Stimulated activated naive CD8-positive, alpha-beta T cell treated with anti-CD3 and anti-CD28 coated beads, Interleukin-15, Interleukin-2, amounts not matched to agents 100 ng/mL and 50 ng/mL, for 24 hours (primary cell): Measurements from ENCODE around the gene DHRSX.
"Not testable (repeated sequence)": the region's sequence is repeated elsewhere in the genome, so short reads cannot be mapped to it uniquely, and the experiment has no call there.

Source experiments
- H3K27ac Mint-ChIP-seq: one replicate; pipeline ENCODE4 v1.8.0; 2021; ENCODE audit warnings: mild to moderate bottlenecking, mixed read lengths
- H3K27me3 Mint-ChIP-seq: one replicate; pipeline ENCODE4 v1.8.0; 2021; ENCODE audit warnings: mixed read lengths
- H3K36me3 Mint-ChIP-seq: one replicate; pipeline ENCODE4 v1.8.0; 2021; ENCODE audit warnings: low read depth, mixed read lengths
- H3K4me1 Mint-ChIP-seq: one replicate; pipeline ENCODE4 v1.8.0; 2021; ENCODE audit warnings: low read depth, mixed read lengths
- H3K4me3 Mint-ChIP-seq: one replicate; pipeline ENCODE4 v1.8.0; 2021; ENCODE audit warnings: mild to moderate bottlenecking, mixed read lengths
- H3K9me3 Mint-ChIP-seq: one replicate; pipeline ENCODE4 v1.8.0; 2021; ENCODE audit warnings: mixed read lengths

Gene DHRSX

GRCh38 chrX:2507904-2508627 lies 7.3 kb upstream of the DHRSX start:
- Mint-ChIP-seq H3K4me1 (no peaks in the 10 kb centered on the region), H3K27me3 (peaks cover 3% of the 10 kb centered on the region), H3K4me3 (no peak overlapping the region), H3K27ac (no peak overlapping the region), H3K9me3 (no peaks in the 10 kb centered on the region), H3K36me3 (no peaks in the 10 kb centered on the region)

DNA sequence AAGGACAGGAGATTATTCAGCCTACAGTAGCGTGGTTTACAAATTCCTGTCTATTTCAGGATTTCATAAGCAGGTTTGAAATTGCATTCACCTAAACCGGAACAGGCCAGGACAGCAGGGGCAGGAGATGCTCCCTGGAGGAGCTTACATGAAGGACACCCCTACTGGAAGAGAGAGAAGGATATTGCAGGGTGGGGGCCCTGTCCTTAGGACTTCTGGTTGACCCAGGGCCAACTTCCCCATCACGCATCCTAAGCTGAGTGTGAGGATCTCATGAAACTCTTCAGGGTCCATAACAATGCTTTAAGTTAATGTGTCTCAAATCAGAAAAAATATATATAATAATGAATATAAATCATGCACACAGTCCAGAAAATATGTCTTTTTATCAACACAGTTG lies 6.4 kb upstream of the DHRSX start:
- no peaks in the 10 kb centered on the region for H3K4me1 Mint-ChIP-seq
- no peak overlapping the region for H3K4me3 Mint-ChIP-seq
- H3K27me3 Mint-ChIP-seq = peaks cover 3% of the 10 kb centered on the region
- no peak overlapping the region for H3K27ac Mint-ChIP-seq
- H3K9me3 Mint-ChIP-seq = no peaks in the 10 kb centered on the region
- no peaks in the 10 kb centered on the region for H3K36me3 Mint-ChIP-seq

- not testable (repeated sequence) for H3K36me3 Mint-ChIP-seq, H3K27me3 Mint-ChIP-seq, H3K9me3 Mint-ChIP-seq, H3K4me3 Mint-ChIP-seq, H3K27ac Mint-ChIP-seq, H3K4me1 Mint-ChIP-seq
Observed at GRCh38 chrX:2505341-2505740, 4.6 kb upstream of the DHRSX start.

- no peaks in the 10 kb centered on the region for H3K9me3 Mint-ChIP-seq
- H3K4me3 Mint-ChIP-seq = no peak overlapping the region
- peaks cover under 1% of the 10 kb centered on the region for H3K4me1 Mint-ChIP-seq
- H3K36me3 Mint-ChIP-seq = no peaks in the 10 kb centered on the region
- H3K27ac Mint-ChIP-seq = no peak overlapping the region
- H3K27me3 Mint-ChIP-seq = peaks cover 3% of the 10 kb centered on the region
Observed at GRCh38 chrX:2504706-2505332, 4.0 kb upstream of the DHRSX start.

GRCh38 chrX:2503591-2504500 lies 3.1 kb upstream of the DHRSX start:
- H3K36me3 Mint-ChIP-seq = peaks cover under 1% of the 10 kb centered on the region
- no peaks in the 10 kb centered on the region for H3K9me3 Mint-ChIP-seq
- H3K4me3 Mint-ChIP-seq = no peak overlapping the region
- peaks cover 2% of the 10 kb centered on the region for H3K27me3 Mint-ChIP-seq
- no peak overlapping the region for H3K27ac Mint-ChIP-seq
- H3K4me1 Mint-ChIP-seq = peaks cover 10% of the 10 kb centered on the region

GRCh38 chrX:2502668-2503519 lies 2.1 kb upstream of the DHRSX start:
- Mint-ChIP-seq H3K27ac (no peak overlapping the region), H3K9me3 (no peaks in the 10 kb centered on the region), H3K4me3 (no peak overlapping the region), H3K4me1 (peaks cover 19% of the 10 kb centered on the region), H3K27me3 (no peaks in the 10 kb centered on the region), H3K36me3 (peaks cover 9% of the 10 kb centered on the region)

GRCh38 chrX:2502120-2502667 lies 1.4 kb upstream of the DHRSX start:
- Mint-ChIP-seq H3K27me3 (no peaks in the 10 kb centered on the region), H3K9me3 (no peaks in the 10 kb centered on the region), H3K27ac (no peak overlapping the region), H3K4me1 (peaks cover 26% of the 10 kb centered on the region), H3K36me3 (peaks cover 15% of the 10 kb centered on the region), H3K4me3 (peak overlapping the region; percentile 60)

- H3K4me3 Mint-ChIP-seq = peak overlapping the region; percentile 60
- H3K9me3 Mint-ChIP-seq = no peaks in the 10 kb centered on the region
- H3K27me3 Mint-ChIP-seq = no peaks in the 10 kb centered on the region
- no peak overlapping the region for H3K27ac Mint-ChIP-seq
- peaks cover 27% of the 10 kb centered on the region for H3K4me1 Mint-ChIP-seq
- peaks cover 15% of the 10 kb centered on the region for H3K36me3 Mint-ChIP-seq
Observed at GRCh38 chrX:2501559-2502102, 855 bp upstream of the DHRSX start.

- H3K4me3 Mint-ChIP-seq = peak overlapping the region; percentile 82
- no peaks in the 10 kb centered on the region for H3K27me3 Mint-ChIP-seq
- no peaks in the 10 kb centered on the region for H3K9me3 Mint-ChIP-seq
- H3K4me1 Mint-ChIP-seq = peaks cover 27% of the 10 kb centered on the region
- peaks cover 15% of the 10 kb centered on the region for H3K36me3 Mint-ChIP-seq
- peak overlapping the region; percentile 80 for H3K27ac Mint-ChIP-seq
Observed at GRCh38 chrX:2500091-2500802, 529 bp downstream of the DHRSX start.

- Mint-ChIP-seq H3K9me3 (no peaks in the 10 kb centered on the region), H3K4me1 (peaks cover 27% of the 10 kb centered on the region), H3K27ac (peak overlapping the region; percentile 80), H3K4me3 (peak overlapping the region; percentile 82), H3K27me3 (no peaks in the 10 kb centered on the region), H3K36me3 (peaks cover 15% of the 10 kb centered on the region)
Observed at GRCh38 chrX:2499507-2499906, 1.3 kb downstream of the DHRSX start.

DNA sequence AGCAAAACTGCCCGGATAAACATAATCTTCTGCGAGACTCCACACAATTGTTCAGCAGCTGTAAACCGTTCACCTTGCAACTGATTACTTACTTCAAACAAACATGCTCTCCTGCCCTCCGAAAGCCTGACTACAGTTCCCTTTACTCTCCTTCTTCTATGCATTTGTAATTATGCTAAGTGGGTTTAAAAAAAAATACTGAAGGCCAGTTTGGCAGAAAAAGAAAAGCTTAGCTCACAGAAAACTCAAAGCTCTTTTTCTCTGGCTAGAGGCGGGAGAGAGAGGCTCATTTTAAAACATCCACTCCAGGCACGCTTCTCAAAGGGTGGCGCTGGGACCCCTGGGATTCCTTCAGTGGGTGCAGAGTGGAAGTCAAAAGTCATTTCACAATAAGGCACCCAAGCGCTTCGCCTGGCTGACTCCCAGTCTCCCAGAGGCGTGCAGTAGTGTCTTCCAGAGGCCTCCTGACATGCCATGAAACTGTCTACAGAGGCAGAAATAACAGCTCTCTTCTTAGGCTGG lies 1.9 kb downstream of the DHRSX start:
- no peaks in the 10 kb centered on the region for H3K9me3 Mint-ChIP-seq
- peak overlapping the region; percentile 82 for H3K4me3 Mint-ChIP-seq
- H3K36me3 Mint-ChIP-seq = peaks cover 15% of the 10 kb centered on the region
- H3K27me3 Mint-ChIP-seq = no peaks in the 10 kb centered on the region
- H3K27ac Mint-ChIP-seq = peak overlapping the region; percentile 80
- peaks cover 27% of the 10 kb centered on the region for H3K4me1 Mint-ChIP-seq

- H3K4me1 Mint-ChIP-seq = peaks cover 27% of the 10 kb centered on the region
- no peaks in the 10 kb centered on the region for H3K9me3 Mint-ChIP-seq
- H3K27ac Mint-ChIP-seq = peak overlapping the region; percentile 80
- H3K27me3 Mint-ChIP-seq = no peaks in the 10 kb centered on the region
- H3K4me3 Mint-ChIP-seq = peak overlapping the region; percentile 82
- H3K36me3 Mint-ChIP-seq = peaks cover 15% of the 10 kb centered on the region
Observed at GRCh38 chrX:2497961-2498780, 2.6 kb downstream of the DHRSX start.

- Mint-ChIP-seq H3K27me3 (no peaks in the 10 kb centered on the region), H3K27ac (no peak overlapping the region), H3K4me3 (no peak overlapping the region), H3K4me1 (peaks cover 27% of the 10 kb centered on the region), H3K9me3 (no peaks in the 10 kb centered on the region), H3K36me3 (peaks cover 24% of the 10 kb centered on the region)
Observed at GRCh38 chrX:2495595-2495994, 5.2 kb downstream of the DHRSX start.
